Neural cell (in vitro differentiated cells): Measurements from ENCODE around the gene STEAP4. TPM values are rescaled to one million over a fixed set of nuclear protein-coding genes. Genes with fewer than 3 reads are reported as not detected.

Experiments used
- H2AFZ ChIP-seq: fragments of 200-600, 300-800 bp; sonication (generic), shearing (Covaris generic); 2 replicates; pipeline ENCODE4 v1.6.0; 2014; ENCODE audit warnings: low read depth, mild to moderate bottlenecking, antibody characterized with exemption, low read length, moderate library complexity
- H3F3A ChIP-seq: fragments of 200-600 bp; shearing (Covaris generic); 2 replicates; pipeline ENCODE4 v1.6.1; 2016; ENCODE audit warnings: mild to moderate bottlenecking, moderate library complexity, mixed read lengths, antibody characterized with exemption, low read length; ENCODE audit not compliant: insufficient read depth, poor library complexity, severe bottlenecking
- H3K27ac ChIP-seq: fragments of 200-600, 300-800 bp; sonication (generic), shearing (Covaris generic); 2 replicates; pipeline ENCODE4 v1.5.1; 2014; ENCODE audit warnings: mild to moderate bottlenecking, low read length, moderate library complexity
- H3K27me3 ChIP-seq: fragments of 300-800, 200-600 bp; sonication (generic), shearing (Covaris generic); 2 replicates; pipeline ENCODE4 v1.6.0; 2014; ENCODE audit warnings: mild to moderate bottlenecking, low read depth, low read length, moderate library complexity; ENCODE audit not compliant: insufficient read depth
- H3K36me3 ChIP-seq: fragments of 300-800, 200-600 bp; sonication (generic), shearing (Covaris generic); 2 replicates; pipeline ENCODE4 v1.5.1; 2014; ENCODE audit warnings: mild to moderate bottlenecking, antibody characterized with exemption, low read length, moderate library complexity; ENCODE audit not compliant: insufficient read depth
- H3K4me2 ChIP-seq: fragments of 300-800, 200-600 bp; sonication (generic), shearing (Covaris generic); 2 replicates; pipeline ENCODE4 v1.6.0; 2014; ENCODE audit warnings: mild to moderate bottlenecking, low read length
- H3K4me3 ChIP-seq: fragments of 300-800, 200-600 bp; sonication (generic), shearing (Covaris generic); 2 replicates; pipeline ENCODE4 v1.5.1; 2014; ENCODE audit warnings: mild to moderate bottlenecking, low read length, moderate library complexity
- H3K79me2 ChIP-seq: fragments of 200-600 bp; shearing (Covaris generic); replicated peaks from 2 replicates; pipeline ENCODE4 v1.6.0; 2014; ENCODE audit warnings: mild to moderate bottlenecking, low read length, moderate library complexity; ENCODE audit not compliant: insufficient read depth
- H3K9ac ChIP-seq: fragments of 300-800, 200-600 bp; sonication (generic), shearing (Covaris generic); 2 replicates; pipeline ENCODE4 v1.6.1; 2016; ENCODE audit warnings: mild to moderate bottlenecking, low read length, mixed read lengths
- H3K9me2 ChIP-seq: fragments of 200-600 bp; shearing (Covaris generic); 2 replicates; pipeline ENCODE4 v1.6.1; 2016; ENCODE audit warnings: mild to moderate bottlenecking, low read length, mixed read lengths; ENCODE audit not compliant: insufficient read depth
- H3K9me3 ChIP-seq: fragments of 200-600, 300-800 bp; sonication (generic), shearing (Covaris generic); 2 replicates; pipeline ENCODE4 v1.6.1; 2016; ENCODE audit warnings: mild to moderate bottlenecking, mixed run types, low read length, moderate library complexity, mixed read lengths
- H4K20me1 ChIP-seq: fragments of 200-600 bp; shearing (Covaris generic); 2 replicates; pipeline ENCODE4 v1.6.1; 2016; ENCODE audit warnings: mild to moderate bottlenecking, mixed run types; ENCODE audit not compliant: insufficient read depth
- CTCF ChIP-seq: fragments of 450-650 bp; IDR thresholded peaks from 2 replicates; pipeline ENCODE4 v1.5.1; 2014; ENCODE audit warnings: antibody characterized with exemption, mild to moderate bottlenecking, moderate library complexity; ENCODE audit not compliant: poor library complexity, severe bottlenecking
- EP300 ChIP-seq: fragments of 450-650 bp; conservative IDR thresholded peaks from 2 replicates; pipeline ENCODE4 v1.6.1; 2014; ENCODE audit warnings: antibody characterized with exemption, mild to moderate bottlenecking, moderate library complexity; ENCODE audit not compliant: poor library complexity, severe bottlenecking
- EZH2 ChIP-seq: fragments of 200-600, 300-800 bp; shearing (Covaris generic), sonication (generic); IDR thresholded peaks from 2 replicates; pipeline ENCODE4 v1.6.1; 2014; ENCODE audit warnings: antibody characterized with exemption, low read length, borderline replicate concordance, mild to moderate bottlenecking; ENCODE audit not compliant: insufficient read depth, poor library complexity, severe bottlenecking
- MXI1 ChIP-seq: fragments of 450-650 bp; conservative IDR thresholded peaks from 2 replicates; pipeline ENCODE4 v1.6.1; 2014; ENCODE audit warnings: antibody characterized with exemption, mild to moderate bottlenecking; ENCODE audit not compliant: poor library complexity, severe bottlenecking
- POLR2AphosphoS5 ChIP-seq: IDR thresholded peaks from 2 replicates; pipeline ENCODE4 v1.6.1; 2012
- RAD21 ChIP-seq: fragments of 450-650 bp; conservative IDR thresholded peaks from 2 replicates; pipeline ENCODE4 v1.6.1; 2014; ENCODE audit warnings: antibody characterized with exemption, mild to moderate bottlenecking, moderate library complexity
- REST ChIP-seq: IDR thresholded peaks from 2 replicates; pipeline ENCODE4 v1.6.1; 2012; ENCODE audit warnings: borderline replicate concordance
- SMC3 ChIP-seq: fragments of 450-650 bp; conservative IDR thresholded peaks from 2 replicates; pipeline ENCODE4 v1.6.1; 2014; ENCODE audit warnings: antibody characterized with exemption, mild to moderate bottlenecking, moderate library complexity; ENCODE audit not compliant: poor library complexity
- TAF1 ChIP-seq: IDR thresholded peaks from 2 replicates; pipeline ENCODE4 v1.6.1; 2012; ENCODE audit warnings: low read depth
- polyA plus RNA-seq: library from polyadenylated mRNA; depleted of rRNA; stranded (reverse); fragments of >200 nt; gene quantifications from 2 replicates; pipeline ENCODE4 v1.2.3, GENCODE V29; 2014

STEAP4 gene
- polyA plus RNA-seq, 1 donor from 2014 or later = not detected

GRCh38 chr7:88280801-88281200, 25.9 kb downstream of the STEAP4 start:
- TF ChIP-seq SMC3 = no peak
- TF ChIP-seq POLR2AphosphoS5 = no peak
- no peak for TF ChIP-seq EZH2
- TF ChIP-seq REST = no peak
- no peak for TF ChIP-seq EP300
- TF ChIP-seq CTCF = no peak
- no peak for TF ChIP-seq TAF1
- TF ChIP-seq MXI1 = no peak
- no peak for TF ChIP-seq RAD21
- Histone ChIP-seq H3K9me3 (no peaks in the 10 kb centered on the region), H3K9ac (no peak overlapping the region), H3K36me3 (no peaks in the 10 kb centered on the region), H3K4me3 (no peak overlapping the region), H3K27me3 (no peaks in the 10 kb centered on the region), H3K9me2 (no peaks in the 10 kb centered on the region), H4K20me1 (no peaks in the 10 kb centered on the region), H3K27ac (no peak overlapping the region), H3K79me2 (no peaks in the 10 kb centered on the region), H2AFZ (no peak overlapping the region), H3K4me2 (no peak overlapping the region), H3F3A (no peaks in the 10 kb centered on the region)

GRCh38 chr7:88279323-88279722, 27.4 kb downstream of the STEAP4 start:
- Histone ChIP-seq H4K20me1 (no peaks in the 10 kb centered on the region), H3K9ac (no peak overlapping the region), H3K9me2 (no peaks in the 10 kb centered on the region), H3K36me3 (no peaks in the 10 kb centered on the region), H3K79me2 (no peaks in the 10 kb centered on the region), H3K27me3 (no peaks in the 10 kb centered on the region), H3K27ac (no peak overlapping the region), H3F3A (no peaks in the 10 kb centered on the region), H3K4me3 (no peak overlapping the region), H3K9me3 (no peaks in the 10 kb centered on the region), H2AFZ (no peak overlapping the region), H3K4me2 (no peak overlapping the region)
- TF ChIP-seq RAD21 = no peak
- no peak for TF ChIP-seq POLR2AphosphoS5
- no peak for TF ChIP-seq EP300
- no peak for TF ChIP-seq MXI1
- TF ChIP-seq TAF1 = no peak
- TF ChIP-seq CTCF = no peak
- no peak for TF ChIP-seq SMC3
- no peak for TF ChIP-seq REST
